GM19372 (cell line): ENCODE results near the gene RBM22.

Experiments
- ATAC-seq: cut with Tn5 transposase; IDR thresholded peaks from one replicate; pipeline ENCODE4 v1.9.1; 2021; ENCODE audit warnings: mild to moderate bottlenecking, low read depth, moderate library complexity; ENCODE audit not compliant: unreplicated experiment

Gene RBM22

DNA sequence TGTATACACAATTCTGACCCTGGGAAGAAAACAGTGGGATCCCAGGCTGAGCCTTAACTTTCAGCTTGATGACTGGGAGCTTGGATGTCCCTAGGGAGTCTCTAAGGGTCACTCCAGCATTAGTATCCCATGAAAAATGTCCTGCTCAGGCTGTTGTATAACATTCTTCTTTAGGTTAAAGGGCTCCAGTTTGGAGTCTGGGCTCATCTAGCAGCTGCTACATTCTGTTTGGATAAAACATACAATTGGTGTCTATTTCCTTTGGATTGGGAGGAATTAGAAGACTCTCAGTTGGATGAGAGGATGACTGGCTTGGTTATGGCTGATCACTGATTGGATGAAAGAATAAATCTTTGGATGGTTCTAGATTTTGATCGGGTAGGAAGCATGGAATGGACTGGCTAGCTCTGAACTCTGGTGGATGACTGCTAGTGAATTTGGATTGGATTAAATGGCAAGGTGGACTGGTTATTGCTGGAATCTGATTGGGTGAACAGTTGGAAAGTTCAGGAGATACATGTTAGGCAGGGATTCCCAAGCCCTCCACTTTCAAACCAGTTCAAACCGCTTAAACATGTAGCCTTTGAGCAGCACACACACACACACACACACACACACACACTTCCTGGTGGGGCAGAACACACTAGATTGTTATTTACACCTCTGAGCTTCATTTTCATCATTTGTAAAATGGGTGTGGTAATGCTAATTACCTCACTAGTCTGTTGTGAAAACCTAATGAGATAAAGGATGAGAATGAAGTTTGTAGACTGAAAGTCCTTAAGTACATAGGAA is 46.9 kb downstream of the RBM22 start:
- ATAC-seq = no peak

GRCh38 chr5:150653145-150653761 is 47.6 kb downstream of the RBM22 start:
- no peak for ATAC-seq

- ATAC-seq = no peak
Observed at GRCh38 chr5:150651924-150652671, 48.8 kb downstream of the RBM22 start.

GRCh38 chr5:150651382-150651781 is 49.5 kb downstream of the RBM22 start:
- no peak for ATAC-seq

DNA sequence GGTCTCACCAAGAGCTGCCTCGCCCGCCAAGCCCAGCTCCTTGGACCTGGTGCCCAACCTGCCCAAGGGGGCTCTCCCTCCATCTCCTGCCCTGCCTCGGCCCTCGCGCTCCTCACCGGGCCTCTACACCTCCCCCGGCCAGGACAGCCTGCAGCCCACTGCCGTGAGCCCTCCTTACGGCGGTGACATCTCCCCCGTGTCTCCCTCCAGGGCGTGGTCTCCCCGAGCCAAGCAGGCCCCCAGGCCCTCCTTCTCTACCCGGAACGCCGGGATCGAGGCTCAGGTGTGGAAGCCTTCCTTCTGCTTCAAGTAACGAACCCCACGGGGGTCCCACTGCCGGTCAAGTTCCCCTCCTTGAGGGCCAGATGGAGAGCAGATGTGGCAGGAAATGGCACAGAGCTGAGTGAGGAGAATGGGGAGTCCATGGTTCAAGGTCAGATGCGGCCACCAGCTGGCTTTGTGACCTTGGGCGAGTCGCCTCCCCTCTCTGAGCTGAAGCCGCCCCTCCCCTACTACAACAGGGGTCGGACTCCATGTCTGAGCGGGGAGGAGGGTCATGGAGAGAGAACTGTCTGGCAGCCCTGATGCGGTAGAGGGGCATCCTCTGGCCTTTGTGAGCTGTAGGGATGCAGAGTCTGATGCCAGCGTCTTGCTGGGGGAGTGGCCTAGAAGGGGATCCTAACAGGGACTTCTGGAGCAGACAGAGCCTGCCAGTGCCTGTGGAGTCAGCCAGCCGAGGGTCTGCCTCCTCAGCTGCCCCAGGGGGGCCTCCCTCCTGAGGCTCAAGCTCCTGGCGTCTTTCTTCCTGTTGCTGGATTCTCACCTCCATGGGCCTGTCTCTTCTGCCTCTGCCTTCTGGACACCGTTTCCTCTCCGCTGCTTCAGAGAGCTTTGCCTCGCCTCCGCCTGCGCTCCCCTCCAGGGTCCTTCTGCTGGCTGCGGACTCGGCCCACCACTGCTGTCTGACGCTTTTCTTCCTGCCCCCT is 50.5 kb downstream of the RBM22 start:
- ATAC-seq = no peak

DNA sequence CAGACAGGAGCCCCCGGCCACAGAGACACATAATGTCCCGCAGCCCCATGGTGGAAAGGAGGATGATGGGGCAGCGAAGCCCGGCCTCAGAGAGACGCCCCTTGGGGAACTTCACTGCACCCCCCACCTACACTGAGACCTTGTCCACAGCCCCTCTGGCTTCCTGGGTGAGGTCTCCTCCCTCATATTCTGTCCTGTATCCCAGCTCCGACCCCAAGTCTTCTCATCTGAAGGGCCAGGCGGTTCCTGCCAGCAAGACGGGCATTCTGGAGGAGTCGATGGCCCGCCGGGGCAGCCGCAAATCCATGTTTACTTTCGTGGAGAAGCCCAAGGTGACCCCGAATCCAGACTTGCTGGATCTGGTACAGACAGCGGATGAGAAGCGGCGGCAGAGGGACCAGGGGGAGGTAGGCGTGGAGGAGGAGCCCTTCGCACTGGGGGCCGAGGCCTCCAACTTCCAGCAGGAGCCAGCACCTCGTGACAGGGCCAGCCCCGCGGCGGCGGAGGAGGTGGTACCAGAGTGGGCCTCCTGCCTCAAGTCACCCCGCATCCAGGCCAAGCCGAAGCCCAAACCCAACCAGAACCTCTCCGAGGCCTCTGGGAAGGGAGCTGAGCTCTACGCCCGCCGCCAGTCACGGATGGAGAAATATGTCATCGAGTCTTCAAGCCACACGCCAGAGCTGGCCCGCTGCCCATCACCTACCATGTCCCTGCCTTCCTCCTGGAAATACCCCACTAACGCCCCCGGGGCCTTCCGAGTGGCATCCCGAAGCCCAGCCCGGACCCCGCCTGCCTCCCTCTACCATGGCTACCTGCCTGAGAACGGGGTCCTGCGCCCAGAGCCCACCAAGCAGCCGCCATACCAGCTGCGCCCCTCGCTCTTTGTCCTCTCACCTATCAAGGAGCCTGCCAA is 51.5 kb downstream of the RBM22 start:
- no peak for ATAC-seq

DNA sequence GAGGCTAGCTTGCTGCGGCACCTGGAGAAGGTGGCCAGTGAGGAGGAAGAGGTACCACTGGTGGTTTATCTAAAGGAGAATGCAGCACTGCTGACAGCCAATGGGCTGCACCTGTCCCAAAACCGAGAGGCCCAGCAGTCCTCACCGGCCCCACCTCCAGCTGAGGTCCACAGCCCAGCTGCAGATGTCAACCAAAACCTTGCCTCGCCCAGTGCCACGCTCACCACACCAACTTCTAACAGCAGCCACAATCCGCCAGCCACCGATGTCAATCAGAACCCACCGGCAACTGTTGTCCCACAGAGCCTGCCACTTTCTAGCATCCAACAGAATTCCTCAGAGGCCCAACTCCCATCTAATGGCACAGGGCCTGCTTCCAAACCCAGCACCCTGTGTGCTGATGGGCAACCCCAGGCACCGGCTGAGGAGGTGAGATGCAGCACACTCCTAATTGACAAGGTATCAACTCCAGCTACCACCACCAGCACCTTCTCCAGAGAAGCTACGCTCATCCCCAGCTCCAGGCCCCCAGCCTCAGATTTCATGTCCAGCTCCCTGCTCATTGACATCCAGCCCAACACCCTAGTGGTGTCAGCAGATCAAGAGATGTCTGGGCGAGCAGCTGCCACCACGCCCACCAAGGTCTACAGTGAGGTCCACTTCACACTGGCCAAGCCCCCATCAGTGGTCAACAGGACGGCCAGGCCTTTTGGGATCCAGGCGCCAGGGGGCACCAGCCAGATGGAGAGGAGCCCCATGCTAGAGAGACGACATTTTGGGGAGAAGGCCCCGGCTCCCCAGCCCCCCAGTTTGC is 52.4 kb downstream of the RBM22 start:
- no peak for ATAC-seq

- no peak for ATAC-seq
Observed at GRCh38 chr5:150647275-150648251, 53.3 kb downstream of the RBM22 start.

GRCh38 chr5:150645070-150645700 is 55.7 kb downstream of the RBM22 start:
- no peak for ATAC-seq

DNA sequence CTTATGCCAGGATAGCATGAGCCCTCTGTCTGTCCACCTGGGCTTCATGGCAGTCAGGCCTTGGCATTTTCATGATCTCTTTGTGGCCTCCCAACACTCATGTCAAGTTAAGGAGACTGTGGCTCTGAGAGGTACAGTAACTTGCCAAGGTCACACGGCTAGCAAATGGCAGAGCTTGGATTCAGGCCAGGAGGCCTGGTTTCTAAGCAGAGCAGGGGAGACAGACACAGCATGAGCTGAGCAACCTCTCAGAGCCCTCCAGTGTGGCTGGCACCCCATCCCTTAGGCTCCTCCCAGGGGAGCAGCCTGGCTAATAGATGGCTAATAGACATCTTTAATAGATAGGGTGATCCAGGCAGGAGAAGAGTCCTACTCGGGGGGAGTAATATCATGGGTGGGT is 56.3 kb downstream of the RBM22 start:
- no peak for ATAC-seq

GRCh38 chr5:150644058-150644457 is 56.8 kb downstream of the RBM22 start:
- no peak for ATAC-seq

DNA sequence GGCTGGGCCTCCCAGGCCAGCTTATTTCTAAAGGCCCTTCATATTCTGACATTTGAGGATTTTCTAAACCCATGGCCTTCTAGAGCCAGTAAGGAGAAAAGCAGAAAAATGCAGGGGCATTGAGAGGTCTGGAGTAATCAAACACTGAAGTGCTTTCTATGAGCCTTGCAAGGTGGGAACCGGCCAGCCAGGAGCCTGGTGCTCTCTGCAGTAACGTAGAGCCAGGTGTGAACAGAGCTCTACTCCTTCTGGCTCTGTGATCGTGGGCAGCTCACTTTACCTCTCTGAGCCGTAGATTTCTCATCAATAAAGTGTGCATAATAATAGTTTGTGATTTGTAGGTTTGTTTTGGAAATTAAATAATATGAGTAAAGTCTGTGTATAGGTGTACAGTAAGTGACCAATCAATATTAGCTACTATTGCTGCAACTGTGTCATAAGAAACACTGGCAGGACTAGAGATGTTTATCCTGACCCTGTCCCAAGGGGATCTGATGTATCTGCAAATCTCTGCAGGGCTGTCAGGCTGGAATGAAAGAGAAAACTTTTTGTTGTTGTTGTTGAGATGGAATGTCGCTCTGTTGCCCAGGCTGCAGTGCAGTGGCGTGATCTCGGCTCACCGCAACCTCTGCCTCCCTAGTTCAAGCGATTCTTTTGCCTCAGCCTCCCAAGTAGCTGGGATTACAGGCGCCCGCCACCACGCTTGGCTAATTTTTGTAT is 57.7 kb downstream of the RBM22 start:
- no peak for ATAC-seq

DNA sequence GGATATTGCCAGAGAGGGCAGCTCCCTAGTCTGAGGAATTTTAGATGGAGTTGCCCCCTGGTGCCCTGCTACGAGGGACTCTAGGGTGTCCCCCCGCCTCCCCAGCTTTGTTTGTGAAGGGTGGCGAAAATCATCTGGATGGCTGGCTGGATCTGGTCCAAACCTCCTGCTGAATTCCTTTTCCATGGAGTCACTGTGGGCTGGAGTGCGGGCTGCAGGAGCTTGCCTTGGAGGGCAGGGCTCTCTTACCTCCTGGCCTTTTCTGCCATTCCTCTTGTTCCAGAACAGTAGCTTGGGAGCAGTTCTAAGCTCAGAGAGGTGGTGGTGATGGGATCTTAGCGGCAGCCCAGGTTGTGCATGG is 58.3 kb downstream of the RBM22 start:
- no peak for ATAC-seq

GRCh38 chr5:150641824-150642566 is 58.9 kb downstream of the RBM22 start:
- no peak for ATAC-seq

GRCh38 chr5:150641006-150641570 is 59.8 kb downstream of the RBM22 start:
- no peak for ATAC-seq
